22Rv1 (cell line): ENCODE measurements around the gene ARHGEF9.

Source experiments
- CTCF ChIP-seq: fragments of 450-650 bp; IDR thresholded peaks from 2 replicates; pipeline ENCODE4 v1.5.1; 2017; ENCODE audit warnings: mild to moderate bottlenecking
- ZFX ChIP-seq: fragments of 450-650 bp; IDR thresholded peaks from 2 replicates; pipeline ENCODE4 v1.6.1; 2017; ENCODE audit warnings: antibody characterized with exemption, borderline replicate concordance

GRCh38 chrX:63702556-63702955 is 82.5 kb downstream of the ARHGEF9 start:
- TF ChIP-seq CTCF (no peak), ZFX (no peak)
